Cardiac ventricle fibroblast (primary cell): Measurements from ENCODE around the gene LSM8. TPM values are rescaled to one million over a fixed set of nuclear protein-coding genes. Genes with fewer than 3 reads are reported as not detected.

Source experiments
- total RNA-seq: library from RNA; depleted of rRNA; stranded (reverse); fragments of >200 nt; gene quantifications from 2 replicates; pipeline ENCODE4 v1.2.3, GENCODE V29; 2015

Gene LSM8
- total RNA-seq, result 11.7 and 15.2 TPM in 2 replicates

DNA sequence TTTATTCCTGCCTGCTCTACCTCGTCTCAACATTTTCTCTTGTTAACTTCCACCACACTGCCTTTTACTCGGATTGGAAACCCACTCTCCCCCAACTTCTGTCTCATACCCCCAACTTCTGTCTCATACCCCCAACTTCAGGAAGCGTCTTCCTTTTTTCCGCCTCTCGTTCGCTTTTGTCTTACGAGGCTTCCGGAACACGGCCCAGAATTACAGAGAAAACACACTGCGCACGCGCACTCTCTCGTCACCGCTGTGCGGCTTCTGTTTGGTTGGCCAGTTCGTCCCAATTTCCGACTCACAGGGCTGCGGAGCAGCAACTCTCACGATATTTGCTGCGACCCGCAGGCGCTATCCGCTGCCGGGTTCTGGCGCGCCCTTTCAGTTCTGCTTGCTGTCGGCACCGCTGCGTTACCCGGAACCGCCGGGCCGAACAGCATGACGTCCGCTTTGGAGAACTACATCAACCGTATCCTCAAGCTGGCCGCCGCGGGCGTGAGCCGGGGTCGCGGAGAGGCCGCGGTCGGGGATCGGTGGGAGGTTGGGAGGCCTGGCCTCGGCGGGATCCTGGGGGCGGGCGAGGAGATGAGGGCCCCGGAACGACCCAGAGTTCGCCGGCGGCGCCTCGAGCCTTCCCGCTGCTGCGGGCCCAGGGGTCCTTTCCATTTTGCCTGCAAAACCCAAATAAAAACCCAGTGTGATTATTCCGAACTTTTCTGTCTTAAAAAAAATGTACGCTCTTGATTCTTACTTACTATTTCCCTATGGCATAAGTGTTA is at the start of gene LSM8:
Gene LSM8 (plus strand): TSS at position 379 of the 779 bp plus-strand sequence. CDS start 60 bp downstream, at position 439.

GRCh38 chr7:118224521-118224920 is 40.6 kb downstream of the LSM8 start, which contains the start of gene ANKRD7:
TSS of gene ANKRD7 (plus strand) at chr7:118224704. CDS start at chr7:118224831, 127 bp downstream.

Other genes with a start within 250 kb of the LSM8 start
- gene ANKRD7, start 40.5 kb downstream of the LSM8 start, total RNA-seq, result 0.44 TPM in 1 of 2 replicates, not detected in the other